ENCODE measurements around the gene GNAI2.
"Not testable (repeated sequence)": the region's sequence is repeated elsewhere in the genome, so short reads cannot be mapped to it uniquely, and the experiment has no call there.

GNAI2 gene

DNA sequence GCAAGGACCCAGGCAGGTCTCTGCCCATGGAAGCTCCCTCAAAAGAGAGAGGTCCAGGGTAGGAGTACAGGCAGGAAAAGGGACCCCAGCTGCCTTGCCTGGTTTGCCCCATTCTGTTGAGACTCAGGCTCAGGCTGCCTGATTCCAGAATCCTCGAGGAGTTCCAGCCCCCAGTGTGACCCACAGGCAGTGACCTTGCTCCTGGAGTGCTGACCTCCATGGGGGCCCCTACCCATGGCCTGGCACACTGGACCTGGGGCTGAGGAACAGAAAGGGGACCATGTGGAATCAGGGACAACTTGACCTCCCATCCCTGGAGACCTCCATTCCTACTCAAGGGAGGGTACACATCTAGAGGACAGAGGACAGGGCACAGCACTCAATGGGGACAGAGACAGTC is 29.6 kb downstream of the GNAI2 start:
- no peak for DNase-seq

- DNase-seq = no peak
These were observed 30.0 kb downstream of the GNAI2 start for GRCh38 chr3:50266017-50266416.

GRCh38 chr3:50266836-50267235 is 30.8 kb downstream of the GNAI2 start:
- no peak for DNase-seq

GRCh38 chr3:50267280-50267913 is 31.4 kb downstream of the GNAI2 start:
- DNase-seq = no peak

- DNase-seq = no peak
These were observed 32.3 kb downstream of the GNAI2 start for GRCh38 chr3:50268276-50268675.

GRCh38 chr3:50268703-50269451 is 32.9 kb downstream of the GNAI2 start, which contains the start of gene SEMA3B:
SEMA3B (plus strand) TSS chr3:50269147; CDS start chr3:50269241, 94 bp downstream.
- no peak for DNase-seq

DNA sequence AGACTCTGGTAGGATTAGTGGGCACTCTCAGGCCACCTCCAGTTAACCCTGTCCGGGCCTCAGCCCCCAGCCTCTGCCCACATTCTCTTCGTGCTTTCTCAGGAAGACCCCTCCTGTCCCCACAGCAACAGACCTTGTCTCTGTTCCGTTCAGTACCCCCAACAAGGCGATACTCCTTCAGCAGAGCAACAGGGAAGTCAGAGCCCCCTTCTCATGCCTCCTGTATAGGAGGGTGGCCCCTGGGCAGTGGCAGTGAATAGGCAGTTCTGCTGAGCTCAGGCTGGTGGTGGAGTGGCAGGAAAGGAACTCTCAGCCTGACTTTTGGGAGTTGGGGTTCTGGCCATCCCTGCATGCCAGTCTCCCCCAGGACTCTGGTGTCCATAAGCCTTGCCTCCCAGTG is 33.5 kb downstream of the GNAI2 start:
- no peak for DNase-seq

DNA sequence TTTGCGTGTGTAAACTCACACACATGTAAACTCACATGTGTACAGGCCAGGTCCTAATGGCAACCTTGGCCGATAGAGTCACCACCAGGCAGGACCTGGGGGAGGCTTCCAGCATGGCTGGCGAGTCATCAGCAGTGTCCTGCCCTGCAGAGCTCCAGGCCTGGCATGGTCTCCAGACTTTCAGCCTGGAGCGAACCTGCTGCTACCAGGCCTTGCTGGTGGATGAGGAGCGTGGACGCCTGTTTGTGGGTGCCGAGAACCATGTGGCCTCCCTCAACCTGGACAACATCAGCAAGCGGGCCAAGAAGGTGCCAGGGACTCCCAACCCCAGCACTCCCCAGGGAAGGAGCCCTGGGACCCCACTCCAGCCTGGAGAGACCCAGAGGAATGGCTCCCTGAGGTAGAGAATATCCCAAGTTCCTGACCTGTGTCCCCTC is 34.0 kb downstream of the GNAI2 start:
- no peak for DNase-seq

DNA sequence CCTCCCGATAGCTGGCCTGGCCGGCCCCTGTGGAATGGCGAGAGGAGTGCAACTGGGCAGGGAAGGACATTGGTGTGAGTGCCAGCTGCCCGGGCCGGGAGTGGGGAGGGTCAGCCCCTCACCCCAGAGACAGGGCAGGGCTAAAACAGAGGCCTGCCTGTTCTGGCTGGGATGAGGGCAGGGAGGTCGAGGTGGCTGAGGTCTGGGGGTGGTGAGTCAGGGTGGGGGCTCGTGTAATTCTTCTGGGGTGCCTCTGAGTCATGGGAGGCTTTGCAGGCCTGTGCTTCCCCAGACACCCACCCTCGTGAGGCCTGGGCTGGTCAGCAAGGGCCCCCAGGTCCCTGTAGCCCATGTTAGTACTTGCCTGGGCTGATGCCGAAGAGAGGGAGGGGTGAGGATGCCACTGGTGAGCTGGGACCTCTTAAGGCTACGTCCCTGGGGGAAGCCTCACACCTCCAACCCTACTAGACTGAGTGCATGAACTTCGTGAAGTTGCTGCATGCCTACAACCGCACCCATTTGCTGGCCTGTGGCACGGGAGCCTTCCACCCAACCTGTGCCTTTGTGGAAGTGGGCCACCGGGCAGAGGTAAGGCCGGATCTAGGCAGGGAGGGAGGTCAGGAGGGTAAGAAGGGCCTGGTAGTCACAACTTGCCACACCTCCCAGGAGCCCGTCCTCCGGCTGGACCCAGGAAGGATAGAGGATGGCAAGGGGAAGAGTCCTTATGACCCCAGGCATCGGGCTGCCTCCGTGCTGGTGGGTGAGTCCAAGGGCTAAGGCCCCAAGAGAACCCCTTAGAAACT is 34.6 kb downstream of the GNAI2 start:
- no peak for DNase-seq

DNA sequence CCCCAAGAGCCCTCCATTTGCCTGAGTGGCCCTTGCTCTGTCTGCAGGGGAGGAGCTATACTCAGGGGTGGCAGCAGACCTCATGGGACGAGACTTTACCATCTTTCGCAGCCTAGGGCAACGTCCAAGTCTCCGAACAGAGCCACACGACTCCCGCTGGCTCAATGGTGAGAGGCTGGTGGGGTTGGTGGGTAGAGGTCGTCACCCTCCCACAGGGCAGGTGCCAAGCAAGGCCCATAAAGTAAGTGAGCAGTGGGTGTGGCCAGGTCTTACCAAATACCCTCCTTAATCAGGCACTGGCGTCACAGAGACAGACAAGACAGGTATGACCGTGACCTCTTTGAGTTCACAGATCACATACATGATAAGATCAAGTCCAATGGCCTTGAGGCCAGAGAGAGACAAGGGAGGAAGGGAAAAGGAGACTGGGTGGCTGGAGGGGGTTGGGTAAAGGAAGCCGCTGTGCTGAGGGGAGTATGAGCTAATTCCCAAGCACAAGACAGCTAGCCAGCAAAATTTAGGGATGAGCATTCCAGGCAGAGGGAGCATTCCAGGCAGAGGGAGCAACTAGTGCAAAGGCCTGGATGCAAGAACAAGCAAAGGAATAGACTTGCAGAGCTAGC is 35.4 kb downstream of the GNAI2 start:
- DNase-seq = no peak

- not testable (repeated sequence) for DNase-seq
These were observed 36.5 kb downstream of the GNAI2 start for GRCh38 chr3:50272538-50272910.

- peak; percentile 78 for DNase-seq
These were observed 37.1 kb downstream of the GNAI2 start for GRCh38 chr3:50272911-50273688.

DNA sequence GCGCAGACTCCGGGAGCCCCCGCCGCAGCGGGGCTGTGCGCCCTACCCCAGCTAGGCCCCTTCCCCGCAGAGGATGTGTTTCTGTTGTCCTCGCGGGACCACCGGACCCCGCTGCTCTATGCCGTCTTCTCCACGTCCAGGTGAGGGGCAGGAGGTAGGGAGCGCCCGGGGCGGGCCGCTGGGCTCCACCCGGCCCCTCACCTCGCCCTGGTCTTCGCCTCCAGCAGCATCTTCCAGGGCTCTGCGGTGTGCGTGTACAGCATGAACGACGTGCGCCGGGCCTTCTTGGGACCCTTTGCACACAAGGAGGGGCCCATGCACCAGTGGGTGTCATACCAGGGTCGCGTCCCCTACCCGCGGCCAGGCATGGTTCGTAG is 37.7 kb downstream of the GNAI2 start:
- DNase-seq = no peak

DNA sequence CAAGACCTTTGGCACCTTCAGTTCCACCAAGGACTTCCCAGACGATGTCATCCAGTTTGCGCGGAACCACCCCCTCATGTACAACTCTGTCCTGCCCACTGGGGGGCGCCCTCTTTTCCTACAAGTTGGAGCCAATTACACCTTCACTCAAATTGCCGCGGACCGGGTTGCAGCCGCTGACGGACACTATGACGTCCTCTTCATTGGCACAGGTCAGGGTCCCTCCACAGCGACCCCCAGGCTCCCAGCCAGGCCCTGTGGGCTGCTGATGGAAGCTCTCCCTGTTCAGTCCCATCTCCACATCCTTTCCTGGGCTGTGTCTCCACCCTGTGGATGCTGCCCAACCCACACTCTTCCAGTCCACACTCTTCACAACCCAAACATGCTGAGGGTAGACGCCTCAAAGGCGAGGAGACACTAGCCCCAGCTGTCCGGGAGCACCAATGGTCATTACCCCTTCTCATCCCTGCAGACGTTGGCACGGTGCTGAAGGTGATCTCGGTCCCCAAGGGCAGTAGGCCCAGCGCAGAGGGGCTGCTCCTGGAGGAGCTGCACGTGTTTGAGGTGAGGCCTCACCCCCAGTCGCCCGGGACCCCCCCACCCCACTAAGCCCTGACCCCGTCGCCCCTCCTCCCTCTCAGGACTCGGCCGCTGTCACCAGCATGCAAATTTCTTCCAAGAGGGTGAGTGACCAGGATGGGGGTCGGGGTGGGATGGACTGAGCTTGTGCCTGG is 38.5 kb downstream of the GNAI2 start:
- DNase-seq = peak; percentile 71

DNA sequence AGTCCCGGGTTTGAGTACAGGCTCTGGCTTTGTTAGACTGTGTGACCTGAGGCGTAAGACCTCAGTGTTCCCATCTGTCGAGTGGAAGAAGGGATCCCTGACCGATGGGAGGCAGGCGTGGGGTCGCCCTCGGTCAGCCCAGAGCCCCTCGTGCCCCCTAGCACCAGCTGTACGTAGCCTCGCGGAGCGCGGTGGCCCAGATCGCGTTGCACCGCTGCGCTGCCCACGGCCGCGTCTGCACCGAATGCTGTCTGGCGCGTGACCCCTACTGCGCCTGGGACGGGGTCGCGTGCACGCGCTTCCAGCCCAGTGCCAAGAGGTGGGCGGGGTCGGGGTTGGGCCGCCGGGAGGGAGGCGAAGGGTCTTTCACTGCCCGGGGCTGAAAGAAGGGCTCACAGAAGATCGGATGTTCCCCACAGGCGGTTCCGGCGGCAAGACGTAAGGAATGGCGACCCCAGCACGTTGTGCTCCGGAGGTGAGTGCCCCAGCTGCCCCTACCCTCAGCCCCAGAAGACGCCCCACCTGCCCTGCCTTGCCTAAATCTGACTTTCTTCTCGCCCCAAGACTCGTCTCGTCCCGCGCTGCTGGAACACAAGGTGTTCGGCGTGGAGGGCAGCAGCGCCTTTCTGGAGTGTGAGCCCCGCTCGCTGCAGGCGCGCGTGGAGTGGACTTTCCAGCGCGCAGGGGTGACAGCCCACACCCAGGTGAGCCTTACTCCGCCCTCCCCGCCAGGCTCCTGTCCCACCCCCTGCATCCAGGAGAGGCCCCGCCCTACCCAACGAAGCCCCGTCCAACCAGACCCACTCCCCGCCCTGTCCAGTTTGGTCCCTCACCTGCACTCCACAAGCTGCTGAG is 39.4 kb downstream of the GNAI2 start:
- no peak for DNase-seq

DNA sequence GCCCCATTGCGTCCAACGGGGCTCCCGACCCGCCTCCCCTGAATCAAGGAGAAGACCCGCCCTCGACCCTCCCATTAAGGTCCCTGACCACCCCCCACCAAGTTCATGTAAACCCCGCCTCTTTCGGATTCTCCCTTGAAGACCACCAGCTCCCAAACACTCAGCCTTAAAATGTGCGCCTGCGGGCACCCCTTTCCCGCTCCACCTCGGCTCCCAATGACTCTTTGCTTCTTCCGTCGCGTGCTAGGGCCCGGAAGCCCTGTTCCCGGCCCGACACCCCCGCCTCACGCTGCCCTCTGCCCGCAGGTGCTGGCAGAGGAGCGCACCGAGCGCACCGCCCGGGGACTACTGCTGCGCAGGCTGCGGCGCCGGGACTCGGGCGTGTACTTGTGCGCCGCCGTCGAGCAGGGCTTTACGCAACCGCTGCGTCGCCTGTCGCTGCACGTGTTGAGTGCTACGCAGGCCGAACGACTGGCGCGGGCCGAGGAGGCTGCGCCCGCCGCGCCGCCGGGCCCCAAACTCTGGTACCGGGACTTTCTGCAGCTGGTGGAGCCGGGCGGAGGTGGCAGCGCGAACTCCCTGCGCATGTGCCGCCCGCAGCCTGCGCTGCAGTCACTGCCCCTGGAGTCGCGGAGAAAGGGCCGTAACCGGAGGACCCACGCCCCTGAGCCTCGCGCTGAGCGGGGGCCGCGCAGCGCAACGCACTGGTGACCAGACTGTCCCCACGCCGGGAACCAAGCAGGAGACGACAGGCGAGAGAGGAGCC is 40.2 kb downstream of the GNAI2 start:
- no peak for DNase-seq

- no peak for DNase-seq
These were observed 40.7 kb downstream of the GNAI2 start for GRCh38 chr3:50276762-50277101.

DNA sequence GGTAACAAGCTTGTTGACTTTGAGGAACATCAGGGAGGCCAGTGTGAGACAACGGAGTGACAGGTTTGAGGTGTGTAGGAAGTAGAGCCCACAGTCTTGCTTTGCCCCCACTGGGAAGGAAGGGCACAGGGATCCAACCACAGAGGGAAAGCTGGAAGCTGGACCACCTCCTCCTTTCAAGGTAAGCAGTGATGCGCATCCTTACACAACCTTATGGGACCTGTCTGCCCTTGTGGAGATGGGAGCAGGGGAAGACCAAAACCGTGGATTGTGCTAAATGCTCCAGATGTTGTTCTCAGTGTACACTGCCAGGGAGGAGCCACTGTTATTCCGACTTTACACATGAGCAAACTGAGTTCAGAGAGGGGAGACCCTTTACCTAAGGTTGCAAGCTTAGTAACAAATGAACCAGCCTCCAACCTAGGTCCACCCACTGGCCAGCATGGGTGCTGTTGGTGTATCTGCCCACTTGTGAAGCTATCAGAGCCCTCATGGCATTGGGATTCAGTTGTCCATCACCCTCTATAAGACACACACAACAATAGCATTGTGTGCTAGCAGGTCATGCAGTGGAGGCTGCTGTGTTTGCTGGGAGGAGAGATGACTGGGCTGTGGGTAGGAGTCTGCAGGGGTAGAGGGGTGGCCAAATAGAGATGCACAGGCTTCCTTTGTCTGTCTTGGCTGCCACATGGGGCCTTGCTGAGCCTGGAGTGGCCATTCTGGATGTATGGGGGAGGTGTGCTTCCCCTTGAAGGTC is 42.3 kb downstream of the GNAI2 start:
- DNase-seq = no peak

- DNase-seq = no peak
These were observed 42.8 kb downstream of the GNAI2 start, which contains the start of gene LSMEM2 for GRCh38 chr3:50278880-50279224. LSMEM2 (plus strand) TSS chr3:50279087; CDS start chr3:50279114, 27 bp downstream.

Data from CD4-positive, alpha-beta T cell treated with Interferon gamma for 1 hour (primary cell).